HG02610 (cell line): ENCODE results near the gene IL16.

Experiments used
- ATAC-seq: cut with Tn5 transposase; IDR thresholded peaks from one replicate; pipeline ENCODE4 v1.9.1; 2021; ENCODE audit warnings: mild to moderate bottlenecking, moderate library complexity; ENCODE audit not compliant: unreplicated experiment

IL16 gene

DNA sequence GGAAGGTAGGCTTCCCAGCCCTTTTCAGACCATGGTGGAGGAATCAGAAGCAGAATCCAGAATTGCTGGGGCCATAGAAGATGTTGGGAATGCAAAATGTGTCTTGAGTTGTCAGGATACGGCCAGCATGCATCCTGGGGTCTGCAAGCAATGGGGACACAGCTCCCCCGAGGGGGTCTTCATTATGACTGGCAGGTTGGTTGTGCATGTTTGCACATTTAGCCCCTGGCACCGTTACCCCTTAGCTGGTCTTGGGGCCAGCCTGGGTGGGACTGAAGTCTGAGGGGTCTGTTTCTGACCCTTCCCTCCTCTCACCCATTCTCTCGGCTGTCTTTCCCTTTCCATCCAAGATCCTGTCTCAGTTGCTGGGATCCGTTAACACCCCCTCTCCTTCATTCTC is 76.5 kb downstream of the IL16 start:
- ATAC-seq, result no peak

DNA sequence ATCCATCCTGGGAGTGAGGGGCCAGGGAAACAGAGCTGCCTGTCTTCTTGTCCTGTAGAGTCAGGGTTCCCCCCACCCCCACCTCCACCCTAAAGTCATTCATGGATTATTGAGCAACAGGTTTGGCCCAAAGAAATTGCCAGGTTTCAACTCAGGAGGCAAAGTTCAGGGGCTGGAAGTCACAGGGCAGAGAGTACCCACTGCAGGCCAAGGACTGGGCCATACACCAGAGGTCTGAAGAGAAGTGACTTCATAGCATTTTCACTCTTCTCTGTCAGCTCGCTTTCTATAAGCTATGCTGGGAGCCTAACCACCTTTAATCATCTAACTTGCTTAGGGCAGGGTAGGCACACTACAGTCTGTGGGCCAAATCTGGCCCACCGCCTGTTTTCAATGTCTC is 77.2 kb downstream of the IL16 start:
- ATAC-seq, result no peak

DNA sequence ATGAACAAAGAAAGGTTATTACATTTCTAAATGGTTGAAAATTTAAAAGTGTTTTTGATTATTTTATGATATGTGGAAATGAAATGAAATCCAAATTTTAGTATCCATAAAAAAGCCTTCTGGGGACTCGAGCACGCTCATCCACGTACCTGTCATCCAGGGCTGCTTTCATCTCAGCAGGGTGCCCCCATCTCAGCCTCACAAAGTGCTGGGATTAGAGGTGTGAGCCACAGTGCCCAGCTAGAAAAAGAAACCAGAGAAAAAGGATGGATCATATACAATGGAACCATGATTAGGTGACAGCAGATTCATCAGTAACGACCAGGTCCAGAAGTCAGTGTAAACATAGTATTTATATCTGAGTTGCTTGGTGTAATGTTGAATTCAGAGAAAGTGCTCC is 77.6 kb downstream of the IL16 start:
- ATAC-seq, result no peak

DNA sequence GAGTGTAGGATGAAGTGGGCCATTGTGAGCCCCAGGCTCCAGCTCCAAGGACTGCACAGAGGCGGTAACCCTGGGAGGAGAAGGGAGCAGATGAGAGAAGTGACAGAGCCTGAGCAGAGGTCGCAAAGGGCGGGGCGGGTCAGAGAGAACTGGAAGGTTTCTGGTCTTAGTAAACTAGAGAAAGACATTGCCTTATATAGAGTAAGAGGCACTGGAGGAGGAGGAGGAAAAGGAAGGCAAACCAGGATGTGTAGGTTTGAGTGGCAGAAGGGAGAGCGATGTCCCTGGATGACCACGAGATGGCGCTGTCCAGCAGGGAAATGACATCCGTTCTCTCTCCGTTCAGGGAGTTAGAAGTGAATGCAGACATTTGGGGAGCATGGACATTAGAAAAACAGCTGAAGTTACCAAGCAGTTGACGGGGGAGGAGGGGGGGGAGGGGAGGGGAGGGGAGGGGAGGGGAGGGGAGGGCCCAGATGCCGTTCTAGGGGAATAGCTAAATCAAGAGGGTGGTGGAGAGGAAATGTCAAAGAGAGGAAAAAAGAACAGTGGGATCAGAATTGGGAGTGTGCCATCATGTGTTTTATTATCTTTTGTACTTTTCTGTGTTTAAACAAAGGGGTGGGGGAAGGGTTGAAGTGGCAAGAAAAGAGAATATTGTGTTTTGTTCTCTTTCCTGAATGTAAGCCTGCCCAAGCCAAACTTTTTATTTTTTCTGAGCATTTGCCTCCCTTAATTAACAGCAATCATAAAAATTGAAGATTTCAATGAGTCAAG is 78.4 kb downstream of the IL16 start:
- peak; percentile 68 for ATAC-seq

DNA sequence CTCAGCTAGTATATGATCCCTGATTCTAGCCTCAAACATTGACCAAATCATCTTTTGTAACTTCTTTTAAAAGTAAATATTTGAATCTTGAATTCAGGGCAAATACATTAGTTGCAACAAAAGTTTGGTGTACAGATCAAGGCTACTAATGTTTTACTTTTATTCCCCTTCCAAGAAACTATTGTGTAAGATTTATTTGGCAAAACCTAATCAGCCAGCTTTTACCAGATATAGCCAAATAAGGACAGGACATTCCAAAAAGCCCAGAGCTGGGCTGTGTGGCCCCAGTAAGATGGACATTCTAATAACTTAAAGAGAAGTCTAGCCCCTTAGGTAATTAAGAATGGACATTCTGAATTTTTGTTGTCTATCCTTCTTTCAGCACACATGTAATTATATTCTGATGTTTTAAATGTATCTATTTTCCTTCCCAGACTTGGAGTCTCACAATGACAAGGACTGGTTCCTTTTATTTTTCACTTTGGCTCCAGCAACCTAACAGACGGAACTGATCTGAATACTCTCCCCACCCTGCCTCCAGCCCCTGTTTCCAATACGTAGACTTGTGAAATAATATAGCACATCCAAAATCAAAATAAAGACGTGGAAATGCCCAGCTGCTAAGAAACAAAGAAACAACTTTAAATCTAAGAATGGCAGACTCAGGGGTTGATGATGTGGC is 79.2 kb downstream of the IL16 start:
- ATAC-seq, result no peak

DNA sequence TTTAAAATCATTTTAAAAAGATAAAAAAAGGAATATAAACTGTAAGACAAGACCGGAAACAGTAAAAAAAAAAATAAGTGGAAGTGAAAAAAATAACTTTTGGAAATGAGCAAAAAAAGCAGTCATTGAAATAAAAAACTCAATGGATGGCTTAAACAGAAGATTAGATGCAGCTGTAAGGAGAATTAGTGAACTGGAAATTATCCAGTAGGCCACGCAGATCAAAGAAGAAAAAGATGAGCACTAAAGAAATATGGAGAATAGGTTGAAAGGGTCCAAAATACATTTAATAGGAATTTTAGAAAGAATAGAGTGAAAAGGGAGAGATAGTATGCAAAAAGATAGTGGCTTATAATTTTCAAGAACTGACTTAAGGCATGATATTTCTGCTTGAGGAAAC is 80.3 kb downstream of the IL16 start:
- no peak for ATAC-seq

DNA sequence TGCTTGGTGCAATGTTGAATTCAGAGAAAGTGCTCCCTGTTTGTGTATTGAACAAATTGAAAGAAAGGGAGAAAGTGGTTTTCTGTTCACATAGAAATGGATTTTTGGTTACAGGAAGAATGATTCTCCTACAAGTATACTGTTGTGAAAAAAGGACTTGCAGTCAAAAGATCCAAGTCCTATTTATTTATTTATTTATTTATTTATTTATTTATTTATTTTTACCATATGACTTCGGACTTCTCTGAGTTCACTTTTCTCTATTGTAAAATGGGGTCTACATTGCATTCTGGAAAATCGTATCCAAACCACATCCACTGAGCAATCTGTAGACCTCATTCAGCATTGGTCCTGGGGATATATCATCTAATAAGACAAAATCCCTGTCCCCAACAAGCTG is 81.2 kb downstream of the IL16 start:
- ATAC-seq, result no peak

DNA sequence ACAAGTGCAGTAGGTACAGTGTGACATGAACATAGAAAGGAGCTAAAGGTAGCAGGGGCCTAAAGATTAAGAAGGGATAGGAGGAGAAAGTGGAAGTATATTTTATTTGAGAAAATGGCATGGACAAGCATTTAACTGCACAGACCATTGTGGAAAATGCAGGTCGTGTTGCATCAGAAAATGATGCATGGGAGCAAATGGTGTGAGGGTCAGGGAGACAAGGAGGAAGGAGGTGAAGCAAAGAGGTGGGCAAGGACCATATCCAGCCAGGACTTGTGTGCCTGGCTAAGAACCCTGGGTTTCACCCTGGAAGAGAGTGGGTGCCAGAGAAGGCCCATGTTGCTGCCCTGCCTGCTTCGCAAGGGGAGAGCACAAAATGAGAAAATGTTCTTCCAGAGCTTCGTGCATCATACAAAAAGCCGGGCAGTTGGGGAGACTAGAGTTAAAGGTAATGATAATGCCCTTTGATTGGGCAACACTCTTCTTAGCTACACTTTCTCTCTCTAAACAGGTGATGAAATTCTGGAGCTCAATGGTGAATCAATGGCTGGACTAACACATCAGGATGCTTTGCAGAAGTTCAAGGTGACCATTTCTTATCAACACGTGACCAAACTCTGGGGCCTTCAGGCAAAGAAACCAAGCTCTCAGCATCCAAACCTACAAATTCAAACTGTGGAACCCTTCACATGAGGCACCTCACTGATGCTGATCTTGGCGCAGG is 81.8 kb downstream of the IL16 start:
- no peak for ATAC-seq

DNA sequence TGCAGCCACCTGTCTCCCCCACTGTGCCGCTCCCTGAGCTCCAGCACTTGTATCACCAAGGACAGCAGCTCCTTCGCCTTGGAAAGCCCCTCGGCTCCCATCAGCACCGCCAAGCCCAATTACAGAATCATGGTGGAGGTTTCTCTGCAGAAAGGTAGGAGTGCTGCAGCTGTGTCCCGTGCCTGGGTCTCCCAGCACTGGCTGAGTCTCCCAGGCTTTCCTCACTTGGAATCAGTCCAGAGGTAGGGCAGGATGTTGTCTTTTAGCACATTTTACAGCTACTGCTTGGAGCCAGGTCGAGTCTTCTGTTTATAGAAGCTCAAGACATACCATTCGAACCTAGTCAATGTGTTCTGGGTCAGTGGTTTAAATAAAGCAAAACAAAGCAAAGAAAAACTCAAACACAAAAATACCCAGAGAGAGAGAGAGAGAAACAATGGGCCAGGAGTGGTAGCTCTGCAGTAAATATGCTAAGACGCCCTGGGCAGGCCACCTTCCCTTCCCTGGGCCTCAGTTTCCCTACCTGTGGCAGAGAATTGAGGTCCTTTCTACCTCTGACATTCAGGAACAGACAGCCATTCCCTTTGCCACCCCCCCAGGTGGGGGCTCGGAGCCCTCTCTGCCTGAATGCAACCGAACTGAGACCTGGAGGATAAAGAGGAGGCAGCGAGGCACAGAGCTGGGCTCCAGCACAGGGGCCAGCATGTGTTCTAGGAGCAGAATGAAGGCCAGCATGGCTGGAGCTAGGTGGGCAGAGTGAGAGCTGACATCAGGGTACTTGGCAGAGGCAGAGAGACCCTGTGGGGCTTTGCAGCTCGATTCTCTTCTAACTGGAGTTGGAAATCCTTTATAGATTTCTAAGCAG is 83.2 kb downstream of the IL16 start:
- ATAC-seq, result no peak

DNA sequence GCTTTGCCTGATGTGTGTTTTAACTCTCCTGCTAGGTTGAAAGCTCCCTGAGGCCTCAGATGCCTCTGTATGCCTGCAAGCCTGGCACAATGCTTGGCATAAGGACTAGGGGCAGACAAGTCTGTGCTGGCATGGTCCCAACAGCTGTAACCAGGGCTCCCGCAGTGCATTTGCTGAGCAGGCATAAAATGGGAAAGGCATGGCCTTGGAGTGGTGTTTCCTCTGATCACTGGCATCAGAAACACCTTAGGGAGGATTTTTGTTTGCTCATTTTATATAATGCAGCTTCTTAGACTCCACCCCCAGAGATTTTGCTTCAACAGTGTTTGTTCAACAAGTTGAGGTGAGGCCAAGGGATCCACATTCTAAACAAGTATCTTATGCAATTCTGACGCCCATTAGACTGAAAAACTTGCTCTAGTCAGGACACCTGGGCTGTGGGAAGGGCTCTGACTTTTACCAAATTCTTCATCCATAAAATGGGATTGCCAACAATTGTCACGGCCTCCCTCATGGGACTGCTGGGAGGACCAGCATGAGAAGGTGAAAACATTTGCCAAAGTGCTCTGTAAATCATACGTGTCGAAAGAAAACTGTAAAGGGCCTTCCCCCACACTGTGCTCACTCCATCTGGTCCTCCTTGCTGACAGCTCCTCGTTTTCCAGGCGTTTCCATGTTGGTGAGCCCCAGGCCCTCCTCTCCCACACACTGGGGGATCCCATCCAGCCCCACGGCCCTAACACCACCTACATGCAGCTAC is 84.2 kb downstream of the IL16 start:
- no peak for ATAC-seq

DNA sequence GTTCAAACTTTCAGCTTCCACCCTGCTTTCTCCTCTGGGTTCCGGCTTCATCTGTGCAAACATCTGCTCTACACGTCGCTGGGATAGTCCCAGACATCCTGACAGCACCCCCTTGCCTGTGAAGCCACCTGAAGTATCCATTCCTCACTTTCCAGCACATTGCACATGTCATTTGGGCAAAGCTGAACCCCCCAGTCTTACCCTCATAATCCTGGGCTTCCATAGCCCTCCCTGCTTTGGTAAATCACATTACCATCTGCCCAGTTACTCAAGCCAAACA is 84.7 kb downstream of the IL16 start:
- ATAC-seq, result no peak

DNA sequence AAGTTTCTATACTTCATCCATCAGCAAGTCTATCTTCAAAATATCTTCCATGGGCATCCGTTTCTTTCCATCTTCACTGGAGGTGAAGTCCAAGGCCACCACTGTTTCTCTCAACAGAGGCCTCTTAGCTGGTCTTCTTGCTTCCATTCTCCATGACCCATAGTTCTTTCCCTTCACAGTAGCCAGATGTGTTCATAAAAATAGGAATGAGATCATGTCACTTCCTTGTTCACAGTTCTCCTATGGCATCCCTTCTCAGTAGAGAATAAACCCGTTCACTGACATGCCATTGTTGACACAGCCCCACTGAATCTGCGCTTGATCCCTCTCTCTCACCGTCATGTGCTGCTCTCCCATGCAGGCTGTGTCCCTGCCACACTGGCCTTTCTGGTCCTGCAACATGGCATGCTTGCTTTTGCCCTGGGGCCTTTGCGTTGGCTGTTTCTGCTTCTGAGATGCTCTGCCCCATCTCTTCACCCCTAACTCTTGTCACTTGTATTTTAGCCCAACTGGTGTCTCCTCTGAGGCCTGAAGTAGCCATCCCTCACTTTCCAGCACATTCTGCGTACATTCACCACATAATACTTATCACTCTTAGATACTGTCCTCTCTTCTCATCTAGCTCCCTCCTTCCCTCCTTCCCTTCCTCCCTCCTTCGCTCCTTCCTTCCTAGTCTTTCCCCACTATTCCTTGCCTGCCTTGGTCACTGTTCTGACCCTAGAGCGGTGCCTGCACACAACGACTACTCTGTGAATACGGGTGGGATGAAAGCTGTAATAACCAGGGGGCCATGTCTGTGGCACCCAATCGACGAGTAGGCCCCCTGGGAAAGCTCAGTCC is 85.3 kb downstream of the IL16 start:
- no peak for ATAC-seq

DNA sequence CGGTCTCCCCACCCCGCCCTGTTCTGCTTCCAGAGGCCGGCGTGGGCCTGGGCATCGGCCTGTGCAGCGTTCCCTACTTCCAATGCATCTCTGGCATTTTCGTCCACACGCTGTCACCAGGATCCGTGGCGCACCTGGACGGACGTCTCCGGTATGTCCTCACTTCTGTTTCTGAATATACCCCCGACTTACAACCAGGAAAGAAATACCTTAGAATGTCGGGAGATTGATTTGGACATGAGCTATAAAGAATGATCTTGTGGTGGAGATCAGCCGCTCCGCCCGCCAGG is 85.9 kb downstream of the IL16 start:
- no peak for ATAC-seq

DNA sequence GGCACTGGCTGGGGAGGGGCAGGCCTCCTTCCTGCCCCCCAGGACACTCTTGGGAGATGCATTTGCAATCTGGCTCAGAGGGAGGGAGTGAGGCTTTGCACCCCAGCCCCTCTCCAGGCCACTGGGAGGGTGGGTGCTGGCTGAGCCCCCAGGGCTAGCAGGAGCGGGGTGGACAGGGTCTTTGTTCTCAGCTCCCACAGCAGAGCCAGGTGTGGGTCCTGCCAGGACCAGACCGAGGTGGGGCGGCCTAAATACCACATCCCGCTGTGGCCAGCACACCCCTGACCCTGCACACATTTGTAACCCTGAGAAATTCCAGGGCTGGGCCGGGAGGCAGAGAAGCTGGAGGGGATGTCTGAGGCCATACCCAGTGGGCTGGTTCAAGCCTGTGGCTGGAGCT is 86.2 kb downstream of the IL16 start:
- ATAC-seq, result no peak

DNA sequence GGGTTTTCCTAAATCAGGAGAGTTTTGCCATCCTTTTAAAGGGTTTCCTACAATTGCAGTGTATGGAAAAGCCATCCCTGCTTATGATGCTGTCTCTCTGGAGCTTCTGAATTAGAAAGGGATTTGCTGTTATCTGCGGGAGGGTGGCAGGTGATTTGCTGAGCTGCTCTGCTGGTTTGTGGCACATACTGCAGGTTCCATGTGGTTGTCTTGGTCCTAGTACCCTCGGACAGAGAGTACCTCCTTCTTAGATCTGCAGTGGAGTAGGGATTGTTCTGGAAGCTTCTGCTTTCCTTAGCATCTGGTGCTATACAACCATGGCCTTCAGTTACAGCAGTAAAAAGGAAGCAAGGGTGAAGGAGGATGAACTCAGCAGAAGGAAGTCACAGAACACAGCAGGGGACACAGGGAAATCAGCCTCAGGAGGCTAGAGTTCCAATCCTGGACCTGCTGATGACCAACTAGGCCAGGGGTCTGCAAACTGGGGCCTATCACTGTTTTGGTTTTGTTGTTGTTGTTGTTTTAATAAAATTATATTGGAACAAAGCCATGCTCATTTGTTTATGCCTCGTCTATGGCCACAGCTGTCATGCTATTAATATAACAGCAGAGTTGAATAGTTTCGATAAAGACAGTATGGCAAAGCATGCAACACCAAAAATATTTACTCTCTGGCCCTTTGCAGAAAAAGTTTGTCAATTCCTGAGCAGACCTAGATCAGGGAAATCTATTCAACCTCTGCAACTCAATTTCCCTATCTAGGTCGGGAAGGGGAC is 87.8 kb downstream of the IL16 start:
- no peak for ATAC-seq

DNA sequence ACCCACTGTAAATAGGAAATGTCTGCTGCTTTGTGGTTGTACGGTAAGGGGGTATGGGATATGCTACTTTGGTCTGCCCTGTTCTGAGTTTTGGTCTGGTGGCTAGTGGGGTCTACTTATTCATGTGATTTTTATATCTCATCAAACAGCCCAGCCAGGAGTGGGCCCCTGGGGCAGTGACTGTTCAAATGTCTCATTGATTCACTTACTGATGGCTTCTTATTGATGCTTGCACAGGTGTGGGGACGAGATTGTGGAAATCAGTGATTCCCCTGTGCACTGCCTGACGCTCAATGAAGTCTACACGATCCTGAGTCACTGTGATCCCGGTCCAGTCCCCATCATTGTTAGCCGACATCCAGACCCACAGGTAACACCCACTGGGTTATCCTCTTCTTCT is 88.8 kb downstream of the IL16 start:
- no peak for ATAC-seq

DNA sequence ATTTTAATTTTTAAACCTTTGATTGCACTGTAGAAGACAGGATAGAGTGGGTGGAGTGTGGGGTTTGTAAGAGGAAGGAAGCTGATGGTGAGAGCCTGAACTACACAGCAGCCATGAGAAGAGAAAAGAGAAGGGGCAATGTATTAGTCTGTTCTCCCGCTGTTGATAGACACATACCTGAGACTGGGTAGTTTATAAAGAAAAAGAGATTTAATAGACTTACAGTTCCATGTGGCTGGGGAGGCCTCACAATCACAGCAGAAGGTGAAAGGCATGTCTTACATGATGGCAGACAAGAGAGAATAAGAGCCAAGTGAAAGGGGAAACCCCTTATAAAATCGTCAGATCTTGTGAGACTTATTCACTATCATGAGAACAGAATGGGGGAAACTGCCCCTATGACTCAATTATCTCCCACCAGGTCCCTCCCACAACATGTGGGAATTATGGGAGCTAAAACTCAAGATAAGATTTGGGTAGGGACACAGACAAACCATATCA is 90.0 kb downstream of the IL16 start:
- ATAC-seq, result peak; percentile 35

DNA sequence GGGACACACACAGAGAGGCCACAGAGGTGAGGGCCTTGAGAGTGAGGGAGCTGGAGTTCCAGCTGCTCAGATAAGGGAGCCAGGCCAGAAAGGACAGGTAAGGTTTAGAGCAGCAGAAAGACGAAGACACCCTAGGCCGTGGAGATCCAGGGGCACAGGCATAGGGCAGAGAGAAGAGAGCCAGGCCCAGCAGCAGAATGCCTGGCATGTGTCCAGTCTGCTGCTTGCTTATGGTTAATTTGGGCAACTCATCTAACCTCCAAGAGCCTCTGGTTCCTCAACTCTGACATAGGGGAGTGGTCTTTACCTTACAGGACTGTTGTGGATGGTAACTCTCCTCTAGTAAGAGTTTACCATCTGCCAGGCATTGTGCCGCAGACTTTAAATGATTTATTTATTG is 91.4 kb downstream of the IL16 start:
- ATAC-seq, result no peak

DNA sequence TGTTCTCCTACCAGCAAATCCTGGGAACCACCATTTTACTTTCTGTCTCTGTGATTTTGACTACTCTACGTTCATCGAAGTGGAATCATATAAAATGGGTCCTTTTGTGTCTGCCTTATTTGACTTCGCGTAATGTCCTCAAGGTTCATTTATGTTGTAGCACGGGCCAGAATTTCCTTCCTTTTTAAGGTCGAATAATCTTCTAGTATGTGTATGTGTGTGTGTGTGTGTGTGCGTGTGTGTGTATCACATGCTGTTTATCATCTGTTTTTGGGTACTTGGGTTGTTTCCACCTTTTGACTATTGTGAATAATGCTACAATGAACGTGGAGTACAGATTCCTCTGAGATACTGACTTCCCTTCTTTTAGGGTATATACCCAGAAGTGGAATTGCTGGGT is 91.9 kb downstream of the IL16 start:
- no peak for ATAC-seq
